ENCODE results near the gene DRD2. TPM values are rescaled to one million over a fixed set of nuclear protein-coding genes. Genes with fewer than 3 reads are reported as not detected.

DRD2 gene
- total RNA-seq, 2 donors from 2014 or later: 0.26 TPM; not detected in 1

- ATAC-seq: no peak
- no peak for DNase-seq
These were observed 39.8 kb downstream of the DRD2 start for GRCh38 chr11:113435190-113435968.

GRCh38 chr11:113431746-113432145, 43.5 kb downstream of the DRD2 start:
- Histone ChIP-seq H3K4me3 (no peak overlapping the region), H3K9me3 (no peaks in the 10 kb centered on the region), H3K27ac (no peak overlapping the region), H3K27me3 (no peaks in the 10 kb centered on the region), H3K36me3 (replicated peaks in 1 of 2; ENCODE audit: insufficient read depth in 1 of 2, low read depth in 2 of 2) (no peaks in the 10 kb centered on the region), H3K4me1 (no peaks in the 10 kb centered on the region)
- intact Hi-C loops (cut with DNase I): no loop called here
- ATAC-seq (no peak), DNase-seq (no peak)
- 86 to 95% methylated on average over 4 of the region's 4 CpGs for WGBS, 2 donors
- no peak for TF ChIP-seq POLR2A (IDR thresholded peaks at IDR 0.05)
- TF ChIP-seq CTCF (IDR thresholded peaks at IDR 0.05): no peak

More at GRCh38 chr11:113435190-113435968, 39.8 kb downstream of the DRD2 start:
- Histone ChIP-seq H3K27me3 (no peaks in the 10 kb centered on the region), H3K4me1 (no peaks in the 10 kb centered on the region), H3K9me3 (no peaks in the 10 kb centered on the region), H3K4me3 (no peak overlapping the region), H3K36me3 (replicated peaks in 1 of 2; ENCODE audit: insufficient read depth in 1 of 2, low read depth in 2 of 2) (no peaks in the 10 kb centered on the region), H3K27ac (no peak overlapping the region)
- TF ChIP-seq CTCF (IDR thresholded peaks at IDR 0.05): no peak
- 69 to 77% methylated on average over 8 of the region's 8 CpGs for WGBS, 2 donors
- intact Hi-C loops (cut with DNase I): no loop called here

GRCh38 chr11:113426686-113427085, 48.5 kb downstream of the DRD2 start:
- 50 to 65% methylated on average over 6 of the region's 6 CpGs for WGBS, 2 donors
- no peaks in the 10 kb centered on the region for H3K36me3 ChIP-seq (replicated peaks in 1 of 2; ENCODE audit: insufficient read depth in 1 of 2, low read depth in 2 of 2)
- no peak overlapping the region for H3K27ac ChIP-seq
- DNase-seq (no peak), ATAC-seq (no peak)
- intact Hi-C loops (cut with DNase I): no loop called here
- TF ChIP-seq CTCF (IDR thresholded peaks at IDR 0.05): no peak
- TF ChIP-seq POLR2A (IDR thresholded peaks at IDR 0.05): no peak
- no peaks in the 10 kb centered on the region for H3K4me1 ChIP-seq
- H3K27me3 ChIP-seq: no peaks in the 10 kb centered on the region
- H3K4me3 ChIP-seq: no peak overlapping the region
- no peaks in the 10 kb centered on the region for H3K9me3 ChIP-seq

GRCh38 chr11:113420808-113421207, 54.4 kb downstream of the DRD2 start:
- no peak overlapping the region for H3K4me3 ChIP-seq
- no peaks in the 10 kb centered on the region for H3K4me1 ChIP-seq
- H3K27ac ChIP-seq: no peak overlapping the region
- H3K27me3 ChIP-seq: no peaks in the 10 kb centered on the region
- H3K36me3 ChIP-seq (replicated peaks in 1 of 2; ENCODE audit: insufficient read depth in 1 of 2, low read depth in 2 of 2): no peaks in the 10 kb centered on the region
- TF ChIP-seq POLR2A (IDR thresholded peaks at IDR 0.05) (no peak), CTCF (IDR thresholded peaks at IDR 0.05) (no peak)
- no peak for DNase-seq
- WGBS, 2 donors: 39 to 43% methylated on average over 2 of the region's 2 CpGs
- intact Hi-C loops (cut with DNase I): no loop called here
- ATAC-seq: no peak
- H3K9me3 ChIP-seq: no peaks in the 10 kb centered on the region

- TF ChIP-seq CTCF (IDR thresholded peaks at IDR 0.05) (no peak), POLR2A (IDR thresholded peaks at IDR 0.05) (no peak)
These were observed 55.7 kb downstream of the DRD2 start for GRCh38 chr11:113419454-113420003.

More at GRCh38 chr11:113419454-113420003, 55.7 kb downstream of the DRD2 start:
- Histone ChIP-seq H3K4me1 (no peaks in the 10 kb centered on the region), H3K4me3 (no peak overlapping the region), H3K27ac (no peak overlapping the region), H3K36me3 (replicated peaks in 1 of 2; ENCODE audit: insufficient read depth in 1 of 2, low read depth in 2 of 2) (no peaks in the 10 kb centered on the region), H3K9me3 (no peaks in the 10 kb centered on the region), H3K27me3 (no peaks in the 10 kb centered on the region)
- intact Hi-C loops (cut with DNase I): no loop called here
- WGBS, 2 donors: 36 to 56% methylated on average over 9 to 14 of the region's 14 CpGs
- DNase-seq (no peak), ATAC-seq (no peak)

All from body of pancreas (tissue), 4 donors.